Measurements from ENCODE around the gene SERPINB12. TPM values are rescaled to one million over a fixed set of nuclear protein-coding genes. Genes with fewer than 3 reads are reported as not detected.

SERPINB12 gene
- total and polyA plus RNA-seq, 2 of the 4 experiments (the other 2 are of a cell fraction), result not detected

GRCh38 chr18:63588909-63589308 lies 46.7 kb downstream of the SERPINB12 start:
- DNase-seq (no peak), ATAC-seq (ENCODE audit: low read depth) (no peak)
- no peak overlapping the region for H2BK5ac ChIP-seq (ENCODE audit: low read depth, low read length, poor library complexity, severe bottlenecking)
- in situ Hi-C loops (cut with MboI; ENCODE audit: low sequenced_read_pairs), result no loop called here
- H3K56ac ChIP-seq (ENCODE audit: extremely low read depth, insufficient read depth, low read length), result no peak overlapping the region
- 40% methylated on average over 1 of the region's 5 CpGs; no CpG with 5 or more reads in 1 of the 2 experiments for WGBS, 2 experiments (ENCODE audit: extremely low coverage in 2 of 2, insufficient read length in 1 of 2)
- H2BK15ac ChIP-seq (ENCODE audit: low read depth, low read length), result no peak overlapping the region
- no peak overlapping the region for H3K9ac ChIP-seq (ENCODE audit: low read depth, low read length)
- no peaks in the 10 kb centered on the region; the same call in 1 of the 2 replicates for H3K9me3 ChIP-seq (ENCODE audit: control insufficient read depth, insufficient read depth, low read length)
- no peak overlapping the region for H2AFZ ChIP-seq (replicated peaks; ENCODE audit: low read length, poor library complexity)
- H3K14ac ChIP-seq (replicated peaks; ENCODE audit: low read depth, low read length), result no peak overlapping the region
- intact Hi-C loops (cut with micrococcal nuclease), result no loop called here
- no peak overlapping the region for H4K8ac ChIP-seq (ENCODE audit: low read depth in 2 of 2, low read length in 2 of 2)
- no TSS peak for BruUV-seq (replicated peaks)
- H3K79me1 ChIP-seq (ENCODE audit: low read depth in 1 of 2, low read length in 2 of 2), result no peaks in the 10 kb centered on the region
- no peak overlapping the region for H4K91ac ChIP-seq (ENCODE audit: insufficient read depth, low read depth, low read length)
- H3K4me3 ChIP-seq (ENCODE audit: insufficient read depth, low read depth, low read length), result no peak overlapping the region
- H3K27me3 ChIP-seq (ENCODE audit: control insufficient read depth, insufficient read depth, low read length), result peaks cover 13% of the 10 kb centered on the region; the same call in 1 of the 2 replicates
- dilution Hi-C loops (cut with HindIII; ENCODE audit: low sequenced_read_pairs, unreplicated experiment), result no loop called here
- no peak for TF ChIP-seq NFE2L2 (IDR thresholded peaks at IDR 0.05; ENCODE audit: low read depth, low read length)
- TF ChIP-seq CEBPB (IDR thresholded peaks at IDR 0.05; ENCODE audit: low read depth, low read length), result peak; percentile 45
- no peaks in the 10 kb centered on the region for H4K20me1 ChIP-seq (ENCODE audit: insufficient read depth, low read length)
- no peak overlapping the region for H2AK5ac ChIP-seq (ENCODE audit: low read depth, low read length)
- no peak overlapping the region for H3K4ac ChIP-seq (ENCODE audit: low read depth, low read length)
- no peak overlapping the region for H3K18ac ChIP-seq (ENCODE audit: low read depth, low read length)
- no peak overlapping the region for H4K5ac ChIP-seq (ENCODE audit: low read depth, low read length)
- no peaks in the 10 kb centered on the region for H3K36me3 ChIP-seq (ENCODE audit: control insufficient read depth, insufficient read depth, low read length)
- H3K4me2 ChIP-seq (ENCODE audit: low read depth, low read length), result no peak overlapping the region
- H2BK20ac ChIP-seq (ENCODE audit: low read depth, low read length), result no peak overlapping the region
- ChIA-PET CTCF (no interaction called here), POLR2A (ENCODE audit: unreplicated experiment) (no interaction called here)
- no peak overlapping the region for H3K23ac ChIP-seq (ENCODE audit: low read depth, low read length)
- H2AK9ac ChIP-seq (replicated peaks; ENCODE audit: low read depth, low read length, poor library complexity), result no peak overlapping the region
- no peaks in the 10 kb centered on the region for H3K4me1 ChIP-seq (ENCODE audit: control insufficient read depth, insufficient read depth, low read length)
- no peak overlapping the region for H3K27ac ChIP-seq (ENCODE audit: insufficient read depth, low read length)
- H2BK120ac ChIP-seq (ENCODE audit: low read depth, low read length), result no peak overlapping the region
- H3K9me1 ChIP-seq (ENCODE audit: insufficient read depth, low read length), result no peaks in the 10 kb centered on the region

All from IMR-90 (cell line).